NCI-H526 treated with DMSO at 0.1 percent for 48 hours (cell line): ENCODE results near the gene PCSK1N.

Source experiments
- DNase-seq: peaks from one replicate; lab custom pipeline; 2025; lab: John Stamatoyannopoulos, UW

The PCSK1N gene

DNA sequence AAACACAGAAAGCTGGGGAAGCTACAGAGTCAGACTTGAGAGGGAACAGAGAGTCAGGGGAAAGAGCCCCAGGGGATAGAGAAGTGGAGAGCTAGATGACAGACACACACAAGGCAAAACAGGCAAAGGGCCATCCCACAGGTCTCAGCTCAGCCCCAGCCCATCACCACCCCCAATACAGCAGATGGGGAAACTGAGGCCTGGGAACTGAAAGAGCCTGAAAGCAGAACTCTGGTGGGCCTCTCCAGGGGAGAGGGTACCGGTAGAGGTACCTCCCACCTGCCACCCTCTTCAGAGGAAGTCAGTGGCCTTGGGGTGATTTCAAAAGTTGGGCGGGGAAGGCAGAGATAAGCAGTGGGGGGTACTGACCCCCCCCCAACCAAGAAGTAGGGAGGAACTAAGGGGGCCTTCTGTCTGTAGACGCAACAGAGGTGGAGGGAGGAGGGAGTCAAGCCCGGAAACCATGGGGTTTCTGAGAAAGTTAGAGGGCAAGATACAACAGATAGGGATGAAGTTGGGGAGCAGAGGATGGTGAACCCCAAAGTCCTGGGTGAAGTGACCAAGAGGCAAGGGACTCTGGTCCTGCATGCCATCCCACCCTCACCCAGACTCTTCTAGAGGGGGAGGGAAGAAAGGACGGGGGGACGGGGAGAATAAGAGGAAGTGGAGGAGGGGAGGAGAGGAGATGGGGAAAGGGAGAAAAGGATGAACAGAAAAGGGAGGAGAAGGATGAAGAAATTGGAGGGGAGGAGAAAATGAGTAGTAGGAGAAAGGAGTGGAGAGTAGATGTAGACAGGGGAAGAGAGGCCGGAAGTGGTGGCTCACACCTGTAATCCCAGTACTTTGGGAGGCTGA, 45.8 kb downstream of the PCSK1N start:
- no peak for DNase-seq

DNA sequence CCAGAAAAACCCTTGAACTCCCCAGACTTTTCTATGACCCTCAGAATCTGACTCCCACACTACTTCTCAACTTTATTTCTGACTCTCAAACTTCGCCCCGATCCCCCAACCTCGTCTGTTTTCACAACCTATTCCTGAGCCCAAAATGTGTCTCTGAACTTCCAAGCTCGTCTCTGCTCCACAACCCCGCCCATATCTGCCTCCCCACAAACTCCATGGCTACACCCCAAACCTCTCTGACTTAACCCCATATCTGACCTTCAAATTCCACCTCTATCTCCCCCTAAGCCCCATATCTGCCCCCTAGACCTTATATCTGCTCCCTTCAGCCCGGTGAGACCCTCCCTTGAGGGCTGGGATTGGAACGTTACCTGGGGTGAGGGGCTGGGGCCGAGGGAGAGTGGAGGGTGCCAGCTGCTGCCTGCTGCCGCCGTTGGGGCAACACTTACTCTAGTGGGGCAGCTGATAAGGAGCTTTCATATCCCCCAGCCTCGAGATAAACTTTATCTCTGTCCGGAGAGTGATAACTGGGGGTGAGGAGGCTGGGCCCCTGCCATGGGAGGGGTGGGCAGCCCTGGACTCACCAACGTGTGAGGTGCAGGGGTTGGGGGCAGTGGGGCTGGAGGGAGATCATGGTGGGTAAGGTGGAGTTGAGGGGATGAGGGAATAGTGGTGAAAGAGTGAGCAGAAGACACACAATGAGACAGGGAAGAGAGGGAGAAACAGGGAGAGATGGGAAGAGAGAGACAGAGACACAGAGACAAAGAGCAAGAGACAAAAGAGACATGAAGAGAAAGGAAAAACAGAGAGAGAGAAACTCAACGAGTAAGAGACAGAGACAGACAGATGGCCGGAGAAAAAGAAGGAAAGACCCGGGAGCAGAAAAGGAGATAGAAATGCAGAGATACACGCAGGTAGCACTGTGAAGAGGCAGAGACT, 47.6 kb downstream of the PCSK1N start:
- no peak for DNase-seq

DNA sequence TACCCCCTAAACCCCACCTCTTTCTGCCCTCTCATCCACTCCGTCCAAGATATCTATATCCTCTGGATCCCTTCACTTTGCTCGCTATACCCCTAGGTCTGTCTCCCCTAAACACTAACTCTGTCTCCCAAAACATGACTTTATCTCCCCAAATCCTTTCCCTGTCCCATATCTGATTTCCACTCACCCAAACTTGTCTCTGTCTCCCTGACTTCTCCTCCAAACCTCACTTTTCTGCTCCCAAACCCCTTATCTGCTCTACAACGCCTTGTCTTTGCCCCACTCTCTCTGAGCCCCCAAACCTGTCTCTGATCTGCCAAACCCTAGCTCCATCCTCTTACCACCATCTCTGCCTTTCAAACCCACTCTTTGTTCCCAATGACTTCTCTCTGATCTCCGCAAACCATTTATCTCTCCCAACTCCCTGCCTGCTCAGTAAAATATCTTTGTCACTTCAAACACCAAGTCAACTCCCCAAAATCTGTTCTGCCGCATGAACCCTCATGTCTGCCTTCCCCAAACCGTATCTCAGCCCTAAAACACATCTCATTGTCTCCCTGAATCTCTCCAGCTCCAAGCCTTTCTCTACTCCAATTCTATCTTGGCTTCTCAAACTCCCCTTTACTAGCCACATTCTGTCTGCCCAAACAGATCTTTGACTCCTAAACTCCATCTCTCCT, 48.4 kb downstream of the PCSK1N start:
- no peak for DNase-seq

DNA sequence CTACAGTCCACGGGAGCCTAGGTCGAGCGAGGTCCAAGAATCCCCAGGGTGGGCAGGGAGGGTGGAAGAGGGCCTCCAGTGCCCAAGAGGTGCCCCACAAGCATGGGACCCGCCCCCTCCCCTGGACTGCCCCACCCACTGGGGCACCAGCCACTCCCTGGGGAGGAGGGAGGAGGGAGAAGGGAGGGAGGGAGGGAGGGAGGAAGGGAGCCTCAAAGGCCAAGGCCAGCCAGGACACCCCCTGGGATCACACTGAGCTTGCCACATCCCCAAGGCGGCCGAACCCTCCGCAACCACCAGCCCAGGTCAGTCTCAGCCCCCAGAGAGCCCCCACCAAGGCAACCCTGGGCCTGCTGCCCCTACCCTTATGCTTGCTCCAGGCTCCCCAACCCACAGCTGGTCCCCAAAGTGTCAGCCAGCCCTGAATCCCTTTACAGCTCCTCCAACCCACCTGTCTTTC, 49.0 kb downstream of the PCSK1N start, which contains the start of gene GATA1:
Gene GATA1, plus strand, starts transcription at position 250 of the 460 bp plus-strand sequence. CDS start 4,520 bp downstream, outside the sequence.
- DNase-seq = no peak

DNA sequence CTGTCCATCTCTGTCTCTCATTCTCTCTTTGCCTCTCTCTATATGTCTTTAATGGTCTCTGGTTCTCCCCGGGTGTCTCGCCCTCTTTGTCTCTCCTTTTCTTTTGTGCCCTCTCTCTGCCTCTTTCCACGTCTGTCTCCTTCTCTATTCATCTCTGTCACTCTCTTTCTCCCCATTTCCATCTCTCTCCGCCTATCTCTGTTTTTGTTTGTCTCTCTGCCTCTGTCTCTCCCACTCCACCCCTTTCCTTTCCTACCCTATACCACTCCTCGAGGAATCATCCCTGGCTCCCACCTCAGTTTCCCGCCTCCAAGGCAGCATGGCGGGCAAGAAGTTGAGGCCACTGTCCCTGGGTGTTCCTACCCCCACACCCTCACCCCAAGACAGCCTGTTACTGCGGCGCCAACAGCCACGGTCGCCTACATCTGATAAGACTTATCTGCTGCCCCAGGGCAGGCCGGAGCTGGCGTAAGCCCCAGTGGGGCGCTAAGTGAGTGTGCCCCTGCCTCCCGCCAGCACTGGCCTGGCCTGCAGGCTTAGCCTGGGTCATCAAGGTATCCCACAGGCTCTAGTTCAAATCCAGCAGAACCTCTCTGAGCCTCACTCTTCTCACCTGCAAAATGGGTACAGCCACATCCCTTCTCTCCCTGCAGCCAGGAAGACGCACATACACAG, 49.7 kb downstream of the PCSK1N start:
- no peak for DNase-seq

DNA sequence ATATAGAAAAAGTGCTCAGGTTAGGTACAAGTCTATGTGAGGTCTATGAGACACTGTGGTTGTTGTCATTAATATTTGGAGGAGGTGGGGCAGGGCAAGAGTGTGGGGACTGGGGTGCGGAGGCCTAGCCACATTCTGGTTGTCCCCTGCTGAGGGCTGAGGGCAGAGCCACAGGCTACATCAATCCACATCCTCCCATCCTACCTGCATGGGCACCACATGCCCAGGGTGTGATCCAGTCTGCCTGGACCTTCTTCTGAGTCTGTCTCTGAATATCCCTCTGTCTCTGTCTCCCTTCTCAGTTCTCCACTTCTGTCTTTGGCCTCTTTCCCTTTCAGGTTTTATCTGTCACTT, 50.2 kb downstream of the PCSK1N start:
- no peak for DNase-seq

DNA sequence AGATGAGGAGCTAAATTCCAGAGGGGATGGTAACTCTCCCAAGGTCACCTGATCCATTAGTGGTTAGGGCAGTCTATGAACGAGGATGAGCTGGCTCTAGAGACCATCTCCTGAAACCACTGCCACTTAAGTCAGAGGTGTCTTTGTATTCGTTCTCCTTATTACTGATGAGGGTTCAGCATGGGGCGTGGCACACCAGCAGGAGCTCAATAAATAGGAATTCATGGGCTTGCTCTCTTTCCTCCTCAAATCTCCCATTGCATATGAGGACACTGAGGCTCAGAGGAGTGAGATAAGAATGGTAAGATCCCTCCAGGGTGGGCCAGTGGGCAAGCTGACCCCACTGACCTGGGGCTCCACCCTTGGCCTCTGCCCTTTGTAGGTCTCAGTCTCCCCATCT, 50.7 kb downstream of the PCSK1N start:
- DNase-seq = no peak

DNA sequence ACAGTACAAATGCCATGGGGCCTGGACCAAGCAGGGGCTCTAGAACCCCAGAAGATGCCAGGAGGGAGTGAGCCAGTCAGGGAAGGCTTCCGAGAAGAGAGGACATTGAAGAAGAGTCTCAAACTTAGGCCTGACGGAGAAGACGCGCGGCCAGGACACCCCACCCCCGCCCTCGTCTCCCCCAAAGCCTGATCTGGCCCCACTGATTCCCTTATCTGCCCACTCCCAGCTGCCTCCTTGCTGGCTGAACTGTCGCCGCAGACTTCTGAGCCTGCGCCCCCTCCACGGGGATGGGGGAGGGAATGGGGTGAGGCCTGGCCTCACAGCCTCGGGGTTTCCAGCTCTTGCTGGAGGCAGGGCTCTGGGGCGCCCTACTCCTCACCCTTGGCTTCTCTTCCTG, 52.6 kb downstream of the PCSK1N start:
- DNase-seq = no peak

DNA sequence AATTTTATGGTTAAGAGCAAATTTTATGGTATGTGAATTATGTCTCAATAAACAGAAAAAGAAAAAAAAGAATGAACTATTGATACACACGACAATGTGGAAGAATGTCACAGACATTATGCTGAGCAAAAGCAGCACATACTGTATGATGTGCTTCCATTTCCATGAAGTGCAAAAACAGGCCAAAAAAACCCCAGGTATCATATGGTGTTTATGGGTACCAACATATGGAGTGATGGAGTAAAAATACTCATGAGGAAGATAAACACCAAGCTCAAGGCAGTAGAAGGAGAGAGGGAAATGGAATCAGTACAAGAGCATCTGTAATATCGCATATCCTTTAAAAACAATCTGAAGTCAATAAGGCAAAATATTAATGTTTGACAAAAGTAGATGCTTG, 53.2 kb downstream of the PCSK1N start:
- DNase-seq = no peak

DNA sequence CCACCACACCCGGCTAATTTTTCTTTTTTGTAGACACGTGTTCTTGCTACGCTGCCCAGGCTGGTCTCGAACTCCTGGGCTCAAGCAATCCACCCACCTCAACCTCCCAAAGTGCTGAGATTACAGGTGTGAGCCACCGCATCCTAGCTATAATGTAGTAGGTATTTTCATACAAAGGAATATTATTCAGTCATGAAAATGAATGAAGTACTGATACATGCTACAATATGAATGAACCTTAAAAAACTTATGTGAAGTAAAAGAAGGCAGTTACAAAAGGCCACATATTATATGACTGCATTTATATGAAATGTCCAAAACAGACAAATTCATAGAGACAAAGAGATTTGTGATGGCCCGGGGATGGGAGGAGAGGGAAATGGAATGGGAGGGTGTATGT, 53.7 kb downstream of the PCSK1N start:
- DNase-seq = no peak
